HG02852 (cell line): ENCODE results near the gene AOPEP.

Experiments
- ATAC-seq: cut with Tn5 transposase; IDR thresholded peaks from one replicate; pipeline ENCODE4 v1.9.1; 2021; ENCODE audit warnings: mild to moderate bottlenecking, moderate library complexity; ENCODE audit not compliant: unreplicated experiment

AOPEP gene

GRCh38 chr9:94726495-94727191, at the start of gene AOPEP:
TSS of gene AOPEP (plus strand) at chr9:94726699. CDS start at chr9:94759784, 33,085 bp downstream.
- peak; percentile 93 for ATAC-seq

GRCh38 chr9:94677929-94678328, 48.6 kb upstream of the AOPEP start:
- no peak for ATAC-seq

- ATAC-seq = no peak
These were observed 46.9 kb upstream of the AOPEP start for GRCh38 chr9:94679587-94679986.

GRCh38 chr9:94680020-94680419, 46.5 kb upstream of the AOPEP start:
- ATAC-seq = no peak

GRCh38 chr9:94680621-94681020, 45.9 kb upstream of the AOPEP start:
- ATAC-seq = no peak

- ATAC-seq = no peak
These were observed 45.0 kb upstream of the AOPEP start for GRCh38 chr9:94681508-94681907.

- ATAC-seq = no peak
These were observed 41.1 kb upstream of the AOPEP start for GRCh38 chr9:94685359-94685758.

- no peak for ATAC-seq
These were observed 39.0 kb upstream of the AOPEP start for GRCh38 chr9:94687451-94687850.

GRCh38 chr9:94690344-94690743, 36.2 kb upstream of the AOPEP start:
- ATAC-seq = no peak

- ATAC-seq = no peak
These were observed 33.9 kb upstream of the AOPEP start for GRCh38 chr9:94692601-94693000.

GRCh38 chr9:94693485-94694204, 32.9 kb upstream of the AOPEP start:
- ATAC-seq = no peak

- no peak for ATAC-seq
These were observed 30.0 kb upstream of the AOPEP start for GRCh38 chr9:94696545-94696944.

GRCh38 chr9:94697972-94698581, 28.4 kb upstream of the AOPEP start:
- ATAC-seq = no peak

- no peak for ATAC-seq
These were observed 26.7 kb upstream of the AOPEP start for GRCh38 chr9:94699715-94700373.

GRCh38 chr9:94700445-94700844, 26.1 kb upstream of the AOPEP start:
- ATAC-seq = no peak

- ATAC-seq = no peak
These were observed 22.9 kb upstream of the AOPEP start for GRCh38 chr9:94703488-94704140.

- ATAC-seq = no peak
These were observed 21.3 kb upstream of the AOPEP start for GRCh38 chr9:94705162-94705702.

GRCh38 chr9:94706922-94707321, 19.6 kb upstream of the AOPEP start:
- ATAC-seq = no peak

- ATAC-seq = no peak
These were observed 12.9 kb upstream of the AOPEP start for GRCh38 chr9:94713436-94714215.

- ATAC-seq = no peak
These were observed 12.0 kb upstream of the AOPEP start for GRCh38 chr9:94714494-94714893.
